ENCODE data around the gene COMTD1.
"Not testable (repeated sequence)": the region's sequence is repeated elsewhere in the genome, so short reads cannot be mapped to it uniquely, and the experiment has no call there.

GRCh38 chr10:75194625-75195024 is 41.1 kb downstream of the COMTD1 start:
- TF ChIP-seq POLR2A (IDR thresholded peaks at IDR 0.05); CTCF (IDR thresholded peaks at IDR 0.05 in 8 of 11, conservative IDR thresholded peaks at IDR 0.05 in 3 of 11); POLR2AphosphoS5 (IDR thresholded peaks at IDR 0.05): not testable (repeated sequence)

Measured in spleen (tissue), 7 donors.